Esophagus muscularis mucosa (tissue), 4 donors: ENCODE results near the gene SLC10A7.

Experiments used
- EP300 ChIP-seq: sonication (generic); formaldehyde crosslinking; IDR thresholded peaks from one replicate; pipeline ENCODE4 v1.6.1; 2017; ENCODE audit warnings: antibody characterized with exemption
- POLR2A ChIP-seq: fragments of 450-650 bp; IDR thresholded peaks from one replicate; pipeline ENCODE4 v1.6.1; 2017; ENCODE audit warnings: antibody characterized with exemption, moderate library complexity, mild to moderate bottlenecking, low read depth
- POLR2AphosphoS5 ChIP-seq, 2 donors: sonication (generic); formaldehyde crosslinking; IDR thresholded peaks; one replicate each; pipeline ENCODE4 v1.6.1; 2017; ENCODE audit warnings: antibody characterized with exemption in 2 of 2
- TF ChIP-seq, protein P1 (sequence below), 3 experiments: fragments of 200-600 bp in 2 of 3; fragments of 450-650 bp in 1 of 3; sonication (generic) in 2 of 3; IDR thresholded peaks; one replicate each; pipeline ENCODE4 v1.5.1; 2017 to 2019; ENCODE audit warnings: antibody characterized with exemption in 3 of 3, mild to moderate bottlenecking in 2 of 3, moderate library complexity in 1 of 3

DNA sequence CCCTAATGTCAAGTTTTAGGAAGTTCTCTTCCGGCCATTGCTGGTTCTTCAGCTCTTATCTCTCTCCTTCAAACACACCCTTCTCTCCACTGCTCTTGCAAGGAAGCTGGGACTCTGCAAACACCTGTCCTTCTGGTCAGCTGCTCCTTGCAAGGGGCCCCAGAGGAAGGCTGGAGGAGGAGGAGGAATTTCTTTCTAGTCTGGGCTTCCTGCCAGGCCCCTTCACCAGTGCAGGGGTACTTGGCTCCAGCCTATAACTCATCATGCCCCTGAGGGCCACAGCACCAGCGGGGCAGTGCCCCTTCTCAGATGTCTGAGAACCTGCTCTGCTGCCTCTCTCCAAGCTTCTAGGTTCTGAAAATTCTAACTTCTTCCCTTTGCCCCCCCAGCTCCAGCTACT, 260.7 kb downstream of the SLC10A7 start:
- TF ChIP-seq, protein P1, sequence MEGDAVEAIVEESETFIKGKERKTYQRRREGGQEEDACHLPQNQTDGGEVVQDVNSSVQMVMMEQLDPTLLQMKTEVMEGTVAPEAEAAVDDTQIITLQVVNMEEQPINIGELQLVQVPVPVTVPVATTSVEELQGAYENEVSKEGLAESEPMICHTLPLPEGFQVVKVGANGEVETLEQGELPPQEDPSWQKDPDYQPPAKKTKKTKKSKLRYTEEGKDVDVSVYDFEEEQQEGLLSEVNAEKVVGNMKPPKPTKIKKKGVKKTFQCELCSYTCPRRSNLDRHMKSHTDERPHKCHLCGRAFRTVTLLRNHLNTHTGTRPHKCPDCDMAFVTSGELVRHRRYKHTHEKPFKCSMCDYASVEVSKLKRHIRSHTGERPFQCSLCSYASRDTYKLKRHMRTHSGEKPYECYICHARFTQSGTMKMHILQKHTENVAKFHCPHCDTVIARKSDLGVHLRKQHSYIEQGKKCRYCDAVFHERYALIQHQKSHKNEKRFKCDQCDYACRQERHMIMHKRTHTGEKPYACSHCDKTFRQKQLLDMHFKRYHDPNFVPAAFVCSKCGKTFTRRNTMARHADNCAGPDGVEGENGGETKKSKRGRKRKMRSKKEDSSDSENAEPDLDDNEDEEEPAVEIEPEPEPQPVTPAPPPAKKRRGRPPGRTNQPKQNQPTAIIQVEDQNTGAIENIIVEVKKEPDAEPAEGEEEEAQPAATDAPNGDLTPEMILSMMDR (IDR thresholded peaks at IDR 0.05), result no peak
- no peak for TF ChIP-seq POLR2A
- no peak for TF ChIP-seq POLR2AphosphoS5 (IDR thresholded peaks at IDR 0.05)
- no peak for TF ChIP-seq EP300
